Keratinocyte (primary cell): ENCODE measurements around the gene ACBD4.

Source experiments
- EZH2 ChIP-seq: IDR thresholded peaks from one replicate; pipeline ENCODE4 v1.6.1; 2012; ENCODE audit warnings: inconsistent platforms, mild to moderate bottlenecking, low read length, moderate library complexity
- TF ChIP-seq, protein P1 (sequence below), 3 experiments: IDR thresholded peaks in 1 of 3; conservative IDR thresholded peaks in 1 of 3; optimal IDR thresholded peaks in 1 of 3; 2 replicates in 2 of 3; 3 replicates in 1 of 3; pipeline versions ENCODE3 to v1.5.1; 2011; ENCODE audit warnings: low read length in 3 of 3, mild to moderate bottlenecking in 3 of 3, moderate library complexity in 2 of 3, control low read depth in 1 of 3, inconsistent platforms in 1 of 3; ENCODE audit not compliant: insufficient read depth in 2 of 3; ENCODE audit errors: extremely low read depth in 1 of 3

DNA sequence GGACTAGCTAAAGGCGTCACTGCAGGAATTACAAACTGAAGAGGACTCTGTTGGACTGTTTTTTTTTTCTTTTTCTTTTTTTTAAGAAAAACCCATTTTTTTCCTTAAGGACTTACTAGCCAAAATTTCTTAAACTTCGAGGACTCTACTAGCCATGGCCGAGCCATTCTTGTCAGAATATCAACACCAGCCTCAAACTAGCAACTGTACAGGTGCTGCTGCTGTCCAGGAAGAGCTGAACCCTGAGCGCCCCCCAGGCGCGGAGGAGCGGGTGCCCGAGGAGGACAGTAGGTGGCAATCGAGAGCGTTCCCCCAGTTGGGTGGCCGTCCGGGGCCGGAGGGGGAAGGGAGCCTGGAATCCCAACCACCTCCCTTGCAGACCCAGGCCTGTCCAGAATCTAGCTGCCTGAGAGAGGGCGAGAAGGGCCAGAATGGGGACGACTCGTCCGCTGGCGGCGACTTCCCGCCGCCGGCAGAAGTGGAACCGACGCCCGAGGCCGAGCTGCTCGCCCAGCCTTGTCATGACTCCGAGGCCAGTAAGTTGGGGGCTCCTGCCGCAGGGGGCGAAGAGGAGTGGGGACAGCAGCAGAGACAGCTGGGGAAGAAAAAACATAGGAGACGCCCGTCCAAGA is 13.7 kb downstream of the ACBD4 start:
- no peak for TF ChIP-seq EZH2
- TF ChIP-seq, protein P1, sequence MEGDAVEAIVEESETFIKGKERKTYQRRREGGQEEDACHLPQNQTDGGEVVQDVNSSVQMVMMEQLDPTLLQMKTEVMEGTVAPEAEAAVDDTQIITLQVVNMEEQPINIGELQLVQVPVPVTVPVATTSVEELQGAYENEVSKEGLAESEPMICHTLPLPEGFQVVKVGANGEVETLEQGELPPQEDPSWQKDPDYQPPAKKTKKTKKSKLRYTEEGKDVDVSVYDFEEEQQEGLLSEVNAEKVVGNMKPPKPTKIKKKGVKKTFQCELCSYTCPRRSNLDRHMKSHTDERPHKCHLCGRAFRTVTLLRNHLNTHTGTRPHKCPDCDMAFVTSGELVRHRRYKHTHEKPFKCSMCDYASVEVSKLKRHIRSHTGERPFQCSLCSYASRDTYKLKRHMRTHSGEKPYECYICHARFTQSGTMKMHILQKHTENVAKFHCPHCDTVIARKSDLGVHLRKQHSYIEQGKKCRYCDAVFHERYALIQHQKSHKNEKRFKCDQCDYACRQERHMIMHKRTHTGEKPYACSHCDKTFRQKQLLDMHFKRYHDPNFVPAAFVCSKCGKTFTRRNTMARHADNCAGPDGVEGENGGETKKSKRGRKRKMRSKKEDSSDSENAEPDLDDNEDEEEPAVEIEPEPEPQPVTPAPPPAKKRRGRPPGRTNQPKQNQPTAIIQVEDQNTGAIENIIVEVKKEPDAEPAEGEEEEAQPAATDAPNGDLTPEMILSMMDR (optimal IDR thresholded peaks at IDR 0.05 in 1 of 3, IDR thresholded peaks at IDR 0.05 in 1 of 3, conservative IDR thresholded peaks at IDR 0.05 in 1 of 3; ENCODE audit: extremely low read depth in 1 of 3, insufficient read depth in 2 of 3, low read length in 3 of 3): peak; percentile 82 to 92 (median 91)
